SU-DHL-6 (cell line): ENCODE results near the gene TBX3.

Experiments
- H2AFZ ChIP-seq: fragments of 200-600 bp; sonication (generic); 2 replicates; pipeline ENCODE4 v1.6.1; 2014; ENCODE audit warnings: low read depth, mild to moderate bottlenecking, moderate library complexity, mixed read lengths, antibody characterized with exemption, low read length; ENCODE audit not compliant: severe bottlenecking
- H3F3A ChIP-seq: fragments of 200-600 bp; shearing (Covaris generic); 2 replicates; pipeline ENCODE4 v1.6.0; 2016; ENCODE audit warnings: antibody characterized with exemption, mild to moderate bottlenecking; ENCODE audit not compliant: insufficient read depth
- H3K27ac ChIP-seq: fragments of 200-600 bp; sonication (generic); 2 replicates; pipeline ENCODE4 v1.5.1; 2016; ENCODE audit warnings: low read depth, mild to moderate bottlenecking, low read length, moderate library complexity, mixed read lengths
- H3K27me3 ChIP-seq: fragments of 200-600 bp; sonication (generic), shearing (Covaris generic); 2 replicates; pipeline ENCODE4 v1.6.0; 2014; ENCODE audit warnings: mild to moderate bottlenecking, low read length
- H3K36me3 ChIP-seq: fragments of 200-600 bp; sonication (generic); 2 replicates; pipeline ENCODE4 v1.6.1; 2014; ENCODE audit warnings: mild to moderate bottlenecking, low read length, mixed read lengths
- H3K4me2 ChIP-seq: fragments of 300-600, 200-600 bp; shearing (Covaris generic), sonication (generic); 2 replicates; pipeline ENCODE4 v1.6.0; 2014; ENCODE audit warnings: low read length, low read depth, mild to moderate bottlenecking; ENCODE audit not compliant: poor library complexity, severe bottlenecking
- H3K4me3 ChIP-seq: fragments of 200-600 bp; sonication (generic); 2 replicates; pipeline ENCODE4 v1.5.1; 2014; ENCODE audit warnings: antibody characterized with exemption, low read length, mild to moderate bottlenecking, mixed read lengths; ENCODE audit not compliant: insufficient read depth, poor library complexity, severe bottlenecking
- H3K79me2 ChIP-seq: fragments of 200-600 bp; sonication (generic); 2 replicates; pipeline ENCODE4 v1.6.1; 2014; ENCODE audit warnings: mild to moderate bottlenecking, low read length, moderate library complexity; ENCODE audit not compliant: insufficient read depth
- H3K9ac ChIP-seq: fragments of 200-600 bp; sonication (generic); 2 replicates; pipeline ENCODE4 v1.7.0; 2014; ENCODE audit warnings: mild to moderate bottlenecking, low read length
- H3K9me2 ChIP-seq: fragments of 200-600 bp; sonication (generic); replicated peaks from 2 replicates; pipeline ENCODE4 v1.6.1; 2014; ENCODE audit warnings: low read length; ENCODE audit not compliant: insufficient read depth
- H3K9me3 ChIP-seq: fragments of 200-600 bp; sonication (generic); 2 replicates; pipeline ENCODE4 v1.6.1; 2014; ENCODE audit warnings: low read length, mixed read lengths; ENCODE audit not compliant: insufficient read depth
- H4K20me1 ChIP-seq: fragments of 200-600 bp; sonication (generic); 2 replicates; pipeline ENCODE4 v1.6.1; 2014; ENCODE audit warnings: low read depth, mild to moderate bottlenecking, antibody characterized with exemption, low read length, moderate library complexity, mixed read lengths
- CTCF ChIP-seq: fragments of 200-600 bp; sonication (generic); IDR thresholded peaks from one replicate; pipeline ENCODE4 v1.5.1; 2017; ENCODE audit warnings: antibody characterized with exemption, mild to moderate bottlenecking, low read length, moderate library complexity; ENCODE audit not compliant: insufficient read depth, poor library complexity, severe bottlenecking
- EZH2phosphoT487 ChIP-seq: fragments of 200-600 bp; sonication (generic), shearing (Covaris generic); conservative IDR thresholded peaks from 2 replicates; pipeline ENCODE4 v1.6.1; 2018; ENCODE audit warnings: mild to moderate bottlenecking, antibody characterized with exemption, low read length, moderate library complexity, mixed read lengths

TBX3 gene

GRCh38 chr12:114664651-114665320 lies 19.2 kb downstream of the TBX3 start:
- H3K9me2 ChIP-seq, result no peaks in the 10 kb centered on the region
- H3K27me3 ChIP-seq, result no peaks in the 10 kb centered on the region

GRCh38 chr12:114662512-114663177 lies 21.3 kb downstream of the TBX3 start:
- Histone ChIP-seq H3K9me3 (no peaks in the 10 kb centered on the region), H3K4me2 (no peak overlapping the region), H3K27me3 (no peaks in the 10 kb centered on the region), H3K9me2 (no peaks in the 10 kb centered on the region), H3K36me3 (no peaks in the 10 kb centered on the region), H3K79me2 (no peaks in the 10 kb centered on the region), H4K20me1 (no peaks in the 10 kb centered on the region), H3F3A (no peaks in the 10 kb centered on the region), H3K4me3 (no peak overlapping the region), H3K9ac (no peak overlapping the region), H2AFZ (no peak overlapping the region), H3K27ac (no peak overlapping the region)
- peak; percentile 60 for TF ChIP-seq CTCF
- no peak for TF ChIP-seq EZH2phosphoT487

More at GRCh38 chr12:114664651-114665320, 19.2 kb downstream of the TBX3 start:
- H3K27ac ChIP-seq, result no peak overlapping the region
- no peaks in the 10 kb centered on the region for H3K36me3 ChIP-seq
- no peak overlapping the region for H2AFZ ChIP-seq
- H4K20me1 ChIP-seq, result no peaks in the 10 kb centered on the region
- H3K4me3 ChIP-seq, result no peak overlapping the region
- no peaks in the 10 kb centered on the region for H3K9me3 ChIP-seq
- H3F3A ChIP-seq, result no peaks in the 10 kb centered on the region
- H3K9ac ChIP-seq, result no peak overlapping the region
- no peaks in the 10 kb centered on the region for H3K79me2 ChIP-seq
- TF ChIP-seq EZH2phosphoT487, result no peak
- TF ChIP-seq CTCF, result no peak
- no peak overlapping the region for H3K4me2 ChIP-seq

- no peaks in the 10 kb centered on the region for H3K9me2 ChIP-seq
- no peaks in the 10 kb centered on the region for H3K27me3 ChIP-seq
- no peaks in the 10 kb centered on the region for H3K9me3 ChIP-seq
- no peak overlapping the region for H3K27ac ChIP-seq
- no peaks in the 10 kb centered on the region for H3K36me3 ChIP-seq
- TF ChIP-seq CTCF (no peak), EZH2phosphoT487 (no peak)
- no peaks in the 10 kb centered on the region for H3K79me2 ChIP-seq
- no peaks in the 10 kb centered on the region for H3F3A ChIP-seq
- H3K9ac ChIP-seq, result no peak overlapping the region
- H3K4me3 ChIP-seq, result no peak overlapping the region
- no peak overlapping the region for H2AFZ ChIP-seq
- H3K4me2 ChIP-seq, result no peak overlapping the region
- no peaks in the 10 kb centered on the region for H4K20me1 ChIP-seq
Measured at GRCh38 chr12:114661245-114661644, 22.7 kb downstream of the TBX3 start.
